ENCODE measurements around the gene LSM14A. TPM values are rescaled to one million over a fixed set of nuclear protein-coding genes. Genes with fewer than 3 reads are reported as not detected.

LSM14A gene
- total and polyA plus RNA-seq, 2 donors (not counting 1 experiment from before 2014, with no cell fraction given), result 82.2 to 97.8 TPM

GRCh38 chr19:34189917-34190425 is 17.7 kb downstream of the LSM14A start:
- Histone ChIP-seq H3K4me1 (ENCODE audit: control insufficient read depth, extremely low read depth, insufficient read depth, low read length) (peaks cover 3% of the 10 kb centered on the region), H4K20me1 (ENCODE audit: control insufficient read depth, extremely low read depth, insufficient read depth, low read length) (peaks cover 7% of the 10 kb centered on the region), H3K79me2 (ENCODE audit: control insufficient read depth, insufficient read depth, low read length) (peaks cover 88% of the 10 kb centered on the region), H3K4me3 (replicated peaks in 1 of 4; ENCODE audit: control extremely low read depth in 1 of 4, insufficient read depth in 1 of 4, low read depth in 3 of 4, low read length in 4 of 4) (no peak overlapping the region), H3K9ac (ENCODE audit: insufficient read depth, low read length) (no peak overlapping the region), H2AFZ (ENCODE audit: low read length) (no peak overlapping the region), H3K4me2 (ENCODE audit: extremely low read depth, insufficient read depth, low read length) (no peak overlapping the region), H3K36me3 (ENCODE audit: control insufficient read depth, insufficient read depth, low read length) (no peaks in the 10 kb centered on the region), H3K9me3 (ENCODE audit: control insufficient read depth, insufficient read depth, low read depth, low read length) (no peaks in the 10 kb centered on the region), H3K27me3 (ENCODE audit: control insufficient read depth, insufficient read depth, low read length) (no peaks in the 10 kb centered on the region), H3K27ac (ENCODE audit: insufficient read depth, low read length) (no peak overlapping the region)
- peak in 1 of 2 donors; percentile 12 for DNase-seq (ENCODE audit: low read depth in 2 of 2)
- TF ChIP-seq, protein P1, sequence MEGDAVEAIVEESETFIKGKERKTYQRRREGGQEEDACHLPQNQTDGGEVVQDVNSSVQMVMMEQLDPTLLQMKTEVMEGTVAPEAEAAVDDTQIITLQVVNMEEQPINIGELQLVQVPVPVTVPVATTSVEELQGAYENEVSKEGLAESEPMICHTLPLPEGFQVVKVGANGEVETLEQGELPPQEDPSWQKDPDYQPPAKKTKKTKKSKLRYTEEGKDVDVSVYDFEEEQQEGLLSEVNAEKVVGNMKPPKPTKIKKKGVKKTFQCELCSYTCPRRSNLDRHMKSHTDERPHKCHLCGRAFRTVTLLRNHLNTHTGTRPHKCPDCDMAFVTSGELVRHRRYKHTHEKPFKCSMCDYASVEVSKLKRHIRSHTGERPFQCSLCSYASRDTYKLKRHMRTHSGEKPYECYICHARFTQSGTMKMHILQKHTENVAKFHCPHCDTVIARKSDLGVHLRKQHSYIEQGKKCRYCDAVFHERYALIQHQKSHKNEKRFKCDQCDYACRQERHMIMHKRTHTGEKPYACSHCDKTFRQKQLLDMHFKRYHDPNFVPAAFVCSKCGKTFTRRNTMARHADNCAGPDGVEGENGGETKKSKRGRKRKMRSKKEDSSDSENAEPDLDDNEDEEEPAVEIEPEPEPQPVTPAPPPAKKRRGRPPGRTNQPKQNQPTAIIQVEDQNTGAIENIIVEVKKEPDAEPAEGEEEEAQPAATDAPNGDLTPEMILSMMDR (conservative IDR thresholded peaks at IDR 0.05 in 1 of 2, IDR thresholded peaks at IDR 0.05 in 1 of 2; ENCODE audit: low read depth in 1 of 2, low read length in 2 of 2), result no peak
- TF ChIP-seq EZH2 (IDR thresholded peaks at IDR 0.05; ENCODE audit: low read length, missing control alignments), result no peak

GRCh38 chr19:34191355-34191962 is 19.2 kb downstream of the LSM14A start:
- H4K20me1 ChIP-seq (ENCODE audit: control insufficient read depth, extremely low read depth, insufficient read depth, low read length), result peaks cover 5% of the 10 kb centered on the region

GRCh38 chr19:34193439-34193838 is 21.1 kb downstream of the LSM14A start:
- H3K36me3 ChIP-seq (ENCODE audit: control insufficient read depth, insufficient read depth, low read length), result peaks cover 6% of the 10 kb centered on the region

More at GRCh38 chr19:34191355-34191962, 19.2 kb downstream of the LSM14A start:
- no peaks in the 10 kb centered on the region for H3K9me3 ChIP-seq (ENCODE audit: control insufficient read depth, insufficient read depth, low read depth, low read length)
- no peak overlapping the region for H3K4me2 ChIP-seq (ENCODE audit: extremely low read depth, insufficient read depth, low read length)
- no peak overlapping the region for H2AFZ ChIP-seq (ENCODE audit: low read length)
- TF ChIP-seq EZH2 (IDR thresholded peaks at IDR 0.05; ENCODE audit: low read length, missing control alignments), result no peak
- no peak overlapping the region for H3K27ac ChIP-seq (ENCODE audit: insufficient read depth, low read length)
- no peaks in the 10 kb centered on the region for H3K4me1 ChIP-seq (ENCODE audit: control insufficient read depth, extremely low read depth, insufficient read depth, low read length)
- H3K4me3 ChIP-seq (replicated peaks in 1 of 4; ENCODE audit: control extremely low read depth in 1 of 4, insufficient read depth in 1 of 4, low read depth in 3 of 4, low read length in 4 of 4), result no peak overlapping the region
- no peak for DNase-seq (ENCODE audit: low read depth in 2 of 2)
- H3K79me2 ChIP-seq (ENCODE audit: control insufficient read depth, insufficient read depth, low read length), result peaks cover 73% of the 10 kb centered on the region
- no peak overlapping the region for H3K9ac ChIP-seq (ENCODE audit: insufficient read depth, low read length)
- no peaks in the 10 kb centered on the region for H3K27me3 ChIP-seq (ENCODE audit: control insufficient read depth, insufficient read depth, low read length)
- peaks cover under 1% of the 10 kb centered on the region for H3K36me3 ChIP-seq (ENCODE audit: control insufficient read depth, insufficient read depth, low read length)

More at GRCh38 chr19:34193439-34193838, 21.1 kb downstream of the LSM14A start:
- no peaks in the 10 kb centered on the region for H3K27me3 ChIP-seq (ENCODE audit: control insufficient read depth, insufficient read depth, low read length)
- peaks cover 2% of the 10 kb centered on the region for H4K20me1 ChIP-seq (ENCODE audit: control insufficient read depth, extremely low read depth, insufficient read depth, low read length)
- H3K4me2 ChIP-seq (ENCODE audit: extremely low read depth, insufficient read depth, low read length), result no peak overlapping the region
- H3K4me1 ChIP-seq (ENCODE audit: control insufficient read depth, extremely low read depth, insufficient read depth, low read length), result no peaks in the 10 kb centered on the region
- no peak overlapping the region for H3K27ac ChIP-seq (ENCODE audit: insufficient read depth, low read length)
- no peak overlapping the region for H2AFZ ChIP-seq (ENCODE audit: low read length)
- H3K9ac ChIP-seq (ENCODE audit: insufficient read depth, low read length), result no peak overlapping the region
- no peak for DNase-seq (ENCODE audit: low read depth in 2 of 2)
- H3K79me2 ChIP-seq (ENCODE audit: control insufficient read depth, insufficient read depth, low read length), result peaks cover 53% of the 10 kb centered on the region
- H3K4me3 ChIP-seq (replicated peaks in 1 of 4; ENCODE audit: control extremely low read depth in 1 of 4, insufficient read depth in 1 of 4, low read depth in 3 of 4, low read length in 4 of 4), result no peak overlapping the region
- no peak for TF ChIP-seq EZH2 (IDR thresholded peaks at IDR 0.05; ENCODE audit: low read length, missing control alignments)
- TF ChIP-seq, protein P1 (conservative IDR thresholded peaks at IDR 0.05 in 1 of 2, IDR thresholded peaks at IDR 0.05 in 1 of 2; ENCODE audit: low read depth in 1 of 2, low read length in 2 of 2), result no peak
- no peaks in the 10 kb centered on the region for H3K9me3 ChIP-seq (ENCODE audit: control insufficient read depth, insufficient read depth, low read depth, low read length)
